NCI-H1092 treated with DMSO at 0.1 percent for 48 hours (cell line): Measurements from ENCODE around the gene VWA3A.
"Not testable (repeated sequence)": the region's sequence is repeated elsewhere in the genome, so short reads cannot be mapped to it uniquely, and the experiment has no call there.

ENCODE experiments used
- DNase-seq: peaks from one replicate; lab custom pipeline; 2025; lab: John Stamatoyannopoulos, UW

VWA3A gene

DNA sequence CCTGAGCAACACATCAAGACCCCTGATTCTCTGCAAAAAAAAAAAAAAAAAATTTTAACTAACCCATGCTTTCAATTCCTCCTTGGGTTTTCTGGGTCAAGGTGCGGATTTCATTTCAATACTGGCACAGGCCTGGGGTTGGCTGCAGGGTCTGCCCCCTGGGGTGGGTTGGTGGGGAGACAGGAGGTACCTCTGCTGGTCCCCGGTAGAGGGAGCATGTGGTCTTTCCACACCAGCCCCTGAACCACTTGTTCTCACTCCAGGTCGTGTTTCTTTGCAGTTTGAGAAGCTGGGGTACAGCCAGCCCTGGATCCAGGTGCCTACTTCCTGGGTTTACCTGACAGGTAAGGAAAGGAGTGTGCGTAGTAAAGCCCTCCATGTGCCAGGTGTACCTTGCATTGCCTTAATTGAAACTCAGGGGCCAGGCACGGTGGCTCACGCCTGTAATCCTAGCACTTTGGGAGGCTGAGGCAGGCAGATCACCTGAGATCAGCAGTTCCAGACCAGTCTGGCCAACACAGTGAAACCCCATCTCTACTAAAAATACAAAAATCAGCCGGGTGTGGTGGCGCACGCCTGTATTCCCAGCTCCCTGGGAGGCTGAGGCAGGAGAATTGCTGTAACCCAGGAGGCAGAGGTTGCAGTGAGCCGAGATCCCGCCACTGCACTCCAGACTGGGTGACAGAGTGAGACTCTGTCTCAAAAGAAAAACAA lies 91.7 kb downstream of the VWA3A start:
- DNase-seq, result no peak

DNA sequence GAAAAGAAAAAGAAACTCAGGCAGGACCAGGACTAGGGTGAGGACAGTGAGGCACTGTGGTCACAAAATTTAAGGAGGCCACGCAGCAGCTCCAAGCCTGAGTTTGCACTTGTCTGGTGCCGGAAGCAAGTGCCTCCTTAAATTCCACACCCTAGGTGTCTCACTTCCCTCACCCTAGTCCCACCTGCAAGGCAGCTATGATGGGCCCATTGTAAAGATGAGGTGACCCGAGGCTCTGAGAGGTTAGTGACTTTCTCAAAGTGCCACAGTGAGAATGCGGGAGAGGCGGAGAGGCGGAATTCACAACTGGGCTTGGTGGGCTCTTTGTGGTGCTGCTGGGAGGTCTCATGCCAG lies 92.3 kb downstream of the VWA3A start:
- DNase-seq, result no peak

DNA sequence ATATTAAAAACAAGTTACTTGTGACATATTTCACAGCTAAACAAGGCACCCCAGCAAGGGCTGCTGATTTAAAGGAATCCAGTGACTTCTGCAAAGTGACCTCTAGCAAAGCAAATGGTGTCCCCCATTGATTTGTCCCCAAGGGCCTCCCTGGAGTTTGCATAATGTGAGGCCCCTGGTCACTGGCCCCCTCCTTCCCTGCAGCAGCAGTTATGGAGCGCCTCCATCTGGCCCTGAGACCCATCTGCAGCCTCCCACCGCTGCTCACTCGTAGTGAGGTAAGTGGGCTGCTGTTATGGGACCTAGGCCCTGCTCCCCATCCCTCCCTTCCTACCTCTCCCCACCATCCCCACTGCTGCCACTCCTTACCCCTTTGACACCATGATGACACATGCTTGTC lies 94.2 kb downstream of the VWA3A start:
- DNase-seq, result no peak

DNA sequence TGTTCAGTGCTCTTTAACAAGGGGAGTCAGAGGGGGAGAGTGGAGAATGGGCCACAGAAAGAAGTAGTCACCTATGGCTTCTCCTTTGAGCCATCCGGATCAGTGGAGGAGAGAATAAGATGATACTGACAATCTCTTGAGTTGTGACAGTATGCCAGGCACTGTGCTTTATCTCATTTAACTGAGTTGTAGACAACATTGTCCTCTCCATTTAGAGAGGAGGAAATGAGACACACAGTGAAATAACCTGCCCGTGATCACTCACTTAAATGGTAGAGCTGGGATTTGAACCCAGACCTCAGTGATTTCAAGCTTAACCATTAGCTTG lies 95.9 kb downstream of the VWA3A start:
- no peak for DNase-seq

DNA sequence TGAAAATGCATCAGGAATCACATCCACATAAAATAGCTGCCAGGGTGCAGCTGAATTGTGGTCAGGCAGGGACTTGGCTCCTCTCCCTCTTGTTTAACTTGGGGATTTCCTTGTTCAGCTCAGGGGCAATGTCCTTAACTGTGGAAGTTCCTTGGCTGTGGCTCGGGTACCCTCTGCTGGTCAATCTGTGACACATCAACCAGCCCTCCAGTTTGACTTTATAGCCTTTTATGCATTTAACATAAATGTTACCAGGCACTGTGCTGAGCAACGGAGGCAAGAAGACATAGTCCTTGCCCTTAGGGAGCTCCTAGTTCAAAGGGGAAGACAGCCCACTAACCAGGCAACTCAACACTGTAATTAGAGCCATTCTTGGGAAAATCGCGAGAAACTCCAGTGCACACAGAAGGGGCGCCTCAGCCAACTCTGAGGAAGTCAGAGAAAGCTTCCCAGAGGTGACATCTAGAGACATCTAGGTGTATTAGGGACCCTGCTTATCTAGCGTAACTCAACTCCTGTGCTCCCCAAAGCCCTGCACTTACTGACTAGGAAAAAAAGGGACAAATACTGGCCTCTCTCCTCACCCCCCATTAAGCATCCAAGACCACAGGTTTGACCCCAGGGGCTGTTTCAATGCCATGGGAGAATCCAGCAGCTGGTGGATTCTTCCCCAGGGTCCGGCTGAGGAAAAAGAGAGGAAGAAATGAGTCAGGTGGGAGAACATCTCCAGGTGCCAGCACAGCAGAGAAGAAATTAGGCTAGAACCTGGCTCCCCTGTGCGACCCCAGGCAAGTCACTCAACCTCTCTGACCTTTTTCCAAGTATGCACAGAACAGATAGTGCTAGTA lies 96.5 kb downstream of the VWA3A start:
- peak; percentile 55 for DNase-seq

DNA sequence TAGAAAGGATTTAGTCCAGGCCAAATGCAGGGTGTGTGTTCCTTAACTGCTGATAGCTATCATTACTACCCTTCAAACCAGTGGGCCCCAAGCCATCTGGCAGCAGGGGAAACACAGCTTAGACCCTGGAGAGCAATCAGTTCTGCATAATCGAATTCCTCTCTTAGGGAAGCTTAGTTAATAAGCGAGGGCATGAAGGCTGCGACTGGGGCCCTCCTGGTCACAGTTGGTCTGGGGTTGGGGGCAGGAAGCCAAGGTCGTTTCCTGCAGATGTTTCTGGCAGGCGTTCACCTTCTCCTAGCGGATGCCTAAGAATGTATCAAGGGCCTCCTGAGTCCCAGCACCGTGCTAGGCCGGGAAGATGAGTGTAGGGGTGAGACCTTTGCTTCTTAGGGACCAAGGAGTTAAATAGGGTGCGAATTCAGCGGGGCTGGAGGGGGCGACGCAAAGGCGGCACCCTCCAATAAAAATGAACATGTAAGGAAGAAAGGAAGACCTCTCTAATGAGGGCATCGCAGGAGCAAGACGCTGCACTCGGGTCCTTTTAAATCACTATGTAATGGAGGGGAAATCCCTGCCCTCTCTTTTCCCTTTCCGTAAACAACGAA lies 97.2 kb downstream of the VWA3A start:
- peak; percentile 29 for DNase-seq

DNA sequence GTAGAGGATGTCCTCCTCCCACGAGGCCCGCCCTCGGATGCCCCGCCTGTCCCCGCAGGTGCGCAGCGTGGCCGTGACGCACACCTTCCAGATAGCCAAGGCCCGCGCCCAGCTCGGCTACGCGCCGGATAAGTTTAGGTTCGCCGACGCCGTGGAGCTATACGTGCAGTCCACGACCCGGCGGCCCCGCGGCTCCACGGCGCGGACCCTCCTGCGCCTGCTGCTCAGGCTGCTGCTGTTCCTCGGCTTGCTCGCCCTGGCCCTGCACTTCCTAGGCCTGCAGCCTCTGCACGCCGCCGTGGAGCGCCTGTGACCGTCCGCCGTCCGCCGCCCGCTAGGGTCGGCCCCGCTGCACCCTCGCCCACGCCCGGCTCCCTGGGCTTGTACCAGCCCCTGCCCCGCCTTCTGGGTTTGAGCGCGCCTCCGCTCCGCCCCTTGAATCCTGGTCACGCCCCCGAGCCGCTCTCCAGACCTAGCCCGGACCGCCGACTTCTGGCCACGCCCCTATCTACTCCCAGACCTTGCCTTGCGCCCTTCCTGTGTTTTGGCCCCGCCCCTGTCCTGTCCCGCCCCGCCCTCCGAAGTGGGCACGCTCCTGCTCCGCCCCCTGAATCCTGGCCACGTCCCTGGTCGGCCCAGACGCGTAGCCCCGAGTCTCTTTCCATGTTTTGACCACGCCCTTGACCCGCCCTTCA lies 97.9 kb downstream of the VWA3A start:
- peak; percentile 100 for DNase-seq

DNA sequence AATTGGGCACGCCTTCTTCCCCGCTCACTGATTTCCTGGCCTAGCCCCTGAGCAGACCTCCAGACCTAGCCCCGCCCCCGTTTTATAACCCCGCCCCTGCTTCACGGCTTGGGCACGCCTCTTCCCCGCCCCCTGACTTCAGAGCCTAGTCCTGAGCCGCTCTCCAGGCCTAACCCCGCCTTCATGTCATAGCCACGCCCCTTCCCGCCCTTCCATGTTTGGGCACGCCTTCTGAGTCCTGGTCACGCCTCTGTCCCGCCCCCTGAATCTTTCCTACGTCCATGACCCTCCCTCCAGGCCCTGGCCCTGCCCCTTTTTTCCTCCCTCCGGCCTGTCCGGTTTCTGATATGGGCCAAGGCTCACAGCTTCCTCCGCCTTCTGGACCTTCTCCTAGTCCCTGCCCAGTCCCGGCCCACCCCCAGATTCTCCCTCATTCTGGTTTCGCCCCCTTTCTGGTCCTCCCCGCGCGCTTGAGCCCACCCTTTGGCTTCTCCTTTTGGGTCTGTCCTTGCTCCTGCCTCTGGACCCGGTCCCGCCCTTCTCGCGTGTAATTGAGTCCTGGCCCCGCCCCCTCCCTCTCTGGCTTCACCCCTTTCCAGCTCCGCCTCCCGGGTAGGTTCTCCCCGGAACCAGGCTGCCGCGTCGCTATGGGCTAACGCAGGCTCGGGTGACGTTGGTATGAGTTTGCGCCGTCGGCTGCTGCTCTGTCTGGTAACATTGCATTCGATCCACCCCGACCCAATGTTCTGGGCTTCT lies 98.6 kb downstream of the VWA3A start:
- peak; percentile 100 for DNase-seq

DNA sequence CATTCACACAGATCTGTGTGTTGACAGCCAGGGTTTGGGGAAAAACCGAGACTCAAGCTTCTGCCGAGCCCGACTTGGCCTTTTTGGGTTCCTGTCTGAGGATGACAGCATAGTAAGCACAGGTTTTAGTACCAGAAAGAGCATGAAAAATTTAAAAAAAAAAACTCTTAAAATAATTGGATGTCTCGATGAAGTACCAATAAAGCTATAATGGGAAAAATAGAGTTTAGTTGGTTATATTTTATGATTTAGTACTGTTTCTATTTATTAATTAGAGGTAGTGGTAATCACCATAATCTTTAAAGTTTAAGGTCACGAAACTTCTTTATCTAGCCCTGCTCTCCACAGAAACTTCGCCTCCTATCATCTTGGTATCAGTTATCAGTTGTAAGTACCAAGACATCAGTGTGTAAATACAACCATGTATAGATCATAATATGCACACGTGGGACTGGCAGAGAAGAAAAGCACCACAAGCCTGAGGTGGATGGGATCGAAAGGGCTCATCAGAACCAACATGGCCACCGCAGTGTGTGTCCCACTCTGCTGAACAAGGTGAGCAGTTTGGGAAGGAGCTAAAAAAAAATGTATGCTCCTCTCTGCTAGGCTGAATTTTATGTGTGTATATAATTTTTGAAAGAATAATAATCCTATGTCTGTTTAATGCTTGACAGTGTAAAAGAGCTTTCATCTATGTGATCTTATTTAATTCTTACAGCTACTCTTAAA lies 99.4 kb downstream of the VWA3A start:
- peak; percentile 35 for DNase-seq

DNA sequence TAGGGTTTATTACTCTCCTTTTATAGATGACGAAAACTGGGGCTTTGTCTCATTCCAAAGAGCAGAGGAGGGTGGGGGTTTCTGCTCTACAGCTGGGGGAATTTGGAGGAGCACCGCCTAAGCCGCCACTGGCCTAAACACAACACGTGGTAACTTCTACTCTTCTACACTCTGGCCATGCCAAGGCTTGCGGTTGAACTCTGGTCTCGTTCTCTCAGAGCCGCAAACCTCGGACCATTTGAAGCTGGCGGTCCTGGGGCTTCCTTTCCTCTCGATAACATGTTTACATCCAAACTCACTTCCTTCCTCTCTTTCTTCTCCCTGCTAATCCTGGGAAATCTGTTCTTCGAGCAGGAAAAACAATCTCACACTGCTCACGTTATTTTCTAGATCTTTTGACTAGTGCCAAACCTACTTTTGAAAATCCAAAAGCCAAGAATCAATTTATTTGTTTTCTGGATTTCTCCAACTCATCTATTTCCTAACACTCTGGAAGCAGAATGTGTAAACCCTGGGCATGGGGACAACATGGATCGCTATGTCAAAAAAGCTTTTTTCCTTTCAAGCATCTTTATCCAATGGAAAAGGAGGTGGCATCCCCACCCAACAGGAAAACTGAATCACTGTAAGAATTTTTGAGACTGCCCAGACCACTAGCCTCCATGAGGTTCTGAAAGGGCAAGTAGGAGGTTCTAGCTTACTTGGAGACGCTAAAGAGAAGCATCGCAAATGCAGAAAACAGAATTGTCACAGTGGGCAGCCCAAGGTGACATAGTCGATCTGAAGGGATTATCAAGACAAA lies 100.1 kb downstream of the VWA3A start:
- peak; percentile 35 for DNase-seq

DNA sequence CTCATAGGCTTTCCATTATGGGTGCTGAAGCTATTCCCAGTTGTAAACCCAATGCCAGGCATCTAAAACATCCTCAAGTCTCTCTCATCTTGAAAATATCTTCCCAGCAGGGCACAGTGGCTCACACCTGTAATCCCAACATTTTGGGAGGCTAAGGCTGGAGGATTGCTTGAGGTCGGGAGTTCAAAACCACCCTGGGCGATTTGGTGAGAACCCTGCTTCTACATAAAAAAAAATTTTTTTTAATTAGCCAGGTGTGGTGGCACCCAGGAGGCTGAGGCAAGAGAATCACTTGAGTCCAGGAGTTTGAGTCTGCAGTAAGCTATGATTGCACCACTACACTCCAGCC lies 100.7 kb downstream of the VWA3A start:
- no peak for DNase-seq

DNA sequence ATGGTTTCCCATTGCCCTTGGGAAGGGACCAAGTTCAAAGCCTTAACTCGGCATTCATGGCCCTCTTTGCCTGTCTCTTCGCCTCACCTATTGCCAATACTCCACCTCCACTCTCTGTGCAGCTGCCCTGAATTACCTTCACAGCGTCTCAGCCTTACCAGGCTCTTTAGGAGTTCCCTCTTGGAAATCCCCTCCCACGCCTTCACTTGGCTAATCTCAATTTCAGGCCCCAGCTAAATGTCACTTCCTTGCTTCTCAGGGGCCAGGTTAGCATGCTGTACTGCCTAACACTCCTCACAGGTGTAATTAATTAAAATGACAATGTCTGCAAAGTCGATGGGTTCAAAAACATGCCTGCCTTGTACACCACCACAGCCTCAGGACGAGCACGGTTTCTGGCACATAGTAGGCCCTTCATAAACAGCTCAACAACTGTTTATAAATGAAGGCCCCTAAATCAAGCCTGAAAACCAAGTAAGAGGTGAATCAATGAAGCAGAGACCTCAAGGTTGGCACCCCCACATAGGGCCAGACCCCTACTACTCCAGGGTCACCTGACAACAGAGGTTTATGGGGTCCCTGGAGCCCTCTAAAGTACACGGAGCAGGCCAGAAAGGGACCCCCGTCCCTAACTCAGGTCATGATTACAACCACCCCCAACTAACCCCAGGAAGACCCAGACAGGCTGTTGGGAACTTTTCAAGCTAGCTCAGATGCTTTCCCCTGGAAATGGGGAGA lies 102.5 kb downstream of the VWA3A start:
- no peak for DNase-seq

DNA sequence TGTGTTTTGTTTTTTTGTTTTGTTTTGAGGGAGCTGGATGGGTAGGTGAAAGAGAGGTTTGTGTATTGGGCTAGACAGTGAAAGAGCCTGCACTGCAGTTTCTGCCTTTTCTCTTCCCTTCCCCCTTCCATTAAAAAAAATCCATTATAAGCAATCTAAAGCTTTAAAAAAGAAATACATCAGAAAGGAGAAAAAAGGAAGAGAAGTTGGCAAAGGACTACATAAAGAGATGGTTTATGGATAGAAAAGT lies 103.0 kb downstream of the VWA3A start:
- DNase-seq, result no peak

DNA sequence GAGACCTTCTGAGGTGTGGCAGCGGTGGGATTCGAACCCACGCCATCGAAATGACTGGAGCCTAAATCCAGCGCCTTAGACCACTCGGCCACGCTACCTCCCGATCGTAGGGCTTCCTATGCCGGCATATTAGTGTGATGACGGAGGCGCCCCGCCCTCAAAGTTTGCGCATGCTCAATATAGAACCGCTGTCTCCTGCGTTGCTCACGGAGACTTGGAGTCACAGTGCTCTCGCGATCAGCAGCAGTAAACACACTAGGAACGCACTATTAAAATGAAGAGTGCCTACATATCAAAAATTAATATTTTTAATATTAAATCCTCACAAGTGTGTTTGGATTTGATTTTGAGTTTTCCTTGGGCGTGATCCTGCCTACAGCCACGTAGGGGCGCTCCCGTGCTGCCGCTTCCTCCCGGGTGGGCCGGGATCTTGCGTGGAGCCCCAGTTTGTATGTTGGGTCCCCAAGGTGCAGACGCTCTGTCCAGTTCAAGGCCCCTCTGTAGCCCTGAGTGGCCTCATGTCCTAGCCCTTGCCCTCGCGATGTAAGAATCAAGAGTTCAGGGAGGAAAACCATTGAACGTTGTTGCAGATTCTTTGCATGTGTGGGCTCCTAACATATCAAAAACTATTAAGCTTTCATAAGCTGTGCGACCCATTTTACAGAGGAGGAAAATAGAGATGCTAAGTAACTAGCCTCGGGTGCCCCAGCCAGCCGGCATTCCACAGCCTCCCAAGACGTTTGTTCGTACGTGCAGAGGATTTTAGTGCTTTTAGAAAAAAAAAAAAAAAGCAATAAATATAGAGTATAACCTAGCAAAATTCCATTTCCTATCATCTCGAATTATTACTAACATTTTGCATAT lies 103.6 kb downstream of the VWA3A start:
- peak; percentile 94 for DNase-seq

DNA sequence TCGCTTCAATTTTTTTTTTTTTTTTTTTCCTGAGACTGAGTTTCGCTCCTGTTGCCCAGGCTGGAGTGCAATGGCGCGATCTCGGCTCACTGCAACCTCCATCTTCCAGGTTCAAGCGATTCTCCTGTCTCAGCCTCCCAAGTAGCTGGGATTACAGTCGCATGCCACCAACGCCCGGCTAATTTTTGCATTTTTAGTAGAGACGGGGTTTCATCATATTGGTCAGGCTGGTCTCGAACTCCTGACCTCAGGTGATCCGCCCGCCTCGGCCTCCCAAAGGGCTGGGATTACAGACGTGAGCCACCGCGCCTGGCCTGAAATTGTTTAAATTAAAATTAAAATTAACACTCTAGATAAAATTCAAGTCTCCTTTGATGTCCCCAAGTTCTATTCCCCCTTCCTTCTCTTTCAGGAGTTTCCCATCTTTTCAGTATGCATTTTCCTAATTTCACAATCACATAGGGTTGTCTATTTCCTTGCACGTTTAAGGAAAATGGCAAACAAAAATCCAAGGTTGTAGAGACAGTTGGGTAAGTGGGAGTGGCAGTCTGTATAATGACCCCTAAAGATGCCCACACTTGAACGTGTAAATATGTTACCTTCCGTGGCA lies 104.3 kb downstream of the VWA3A start:
- DNase-seq, result not testable (repeated sequence)

DNA sequence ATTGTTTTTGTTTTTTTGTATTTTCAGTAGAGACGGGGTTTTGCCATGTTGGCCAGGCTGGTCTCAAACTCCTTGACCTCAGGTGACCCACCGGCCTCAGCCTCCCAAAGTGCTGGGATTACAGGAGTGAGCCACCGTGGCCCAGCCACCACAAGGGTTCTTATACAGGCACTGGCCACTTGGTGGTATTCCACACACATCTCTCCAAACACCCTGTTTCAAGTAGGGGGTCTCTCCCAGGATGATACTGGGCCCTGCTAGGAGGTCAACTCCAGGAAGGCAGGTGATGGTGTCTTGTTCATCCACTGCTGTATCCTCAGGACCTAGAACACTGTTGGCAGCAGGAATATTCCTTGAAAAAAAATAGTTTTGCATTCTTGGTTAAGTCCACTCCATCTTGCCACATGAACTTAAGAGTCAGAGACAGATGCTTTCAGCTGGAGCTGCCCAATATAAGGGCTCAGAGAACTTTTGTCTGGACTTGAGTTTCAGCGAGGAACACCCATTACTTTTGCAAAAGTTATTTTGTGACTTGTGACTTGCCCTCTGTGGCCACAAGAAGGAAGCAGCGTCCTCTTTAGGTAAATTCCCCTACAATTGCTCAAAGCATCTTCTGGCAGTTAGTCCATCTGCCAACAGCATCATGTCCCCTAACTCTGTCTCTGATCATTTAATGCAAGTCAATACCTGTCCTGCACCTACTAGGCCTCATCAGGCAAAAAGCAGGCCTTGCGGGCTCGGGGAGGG lies 106.4 kb downstream of the VWA3A start:
- no peak for DNase-seq

DNA sequence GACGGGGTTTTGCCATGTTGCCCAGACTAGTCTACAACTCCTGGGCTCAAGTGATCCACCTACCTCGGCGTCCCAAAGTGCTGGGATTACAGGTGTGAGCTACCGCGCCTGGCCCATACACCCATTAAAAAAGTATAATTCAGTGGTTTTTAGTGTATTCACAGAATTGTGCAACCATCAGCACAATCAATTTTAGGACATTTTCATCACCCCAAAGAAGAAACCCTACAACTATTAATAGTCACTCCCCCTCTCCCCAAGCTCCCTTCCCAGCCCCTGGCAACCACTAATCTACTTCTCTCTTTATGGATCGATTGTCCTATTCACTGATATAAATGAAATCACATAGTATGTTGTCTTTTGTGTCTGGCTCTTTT lies 109.9 kb downstream of the VWA3A start:
- no peak for DNase-seq

DNA sequence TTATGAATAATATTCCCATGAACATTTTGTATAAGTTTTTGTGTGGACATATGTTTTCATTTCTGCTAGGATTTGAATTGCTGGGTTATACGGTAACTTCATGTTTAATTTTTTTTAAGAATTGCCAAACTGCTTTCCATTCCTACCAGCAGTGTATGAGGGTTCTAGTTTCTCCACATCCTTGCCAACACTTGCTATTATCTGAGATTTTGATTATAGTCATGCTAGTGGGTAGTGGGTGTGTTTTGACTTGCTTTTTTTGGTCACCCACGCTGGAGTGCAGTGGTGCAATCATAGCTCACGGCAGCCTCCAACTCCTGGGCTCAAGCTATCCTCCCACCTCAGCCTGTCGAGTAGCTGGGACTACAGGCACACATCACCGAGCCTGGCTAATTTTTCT lies 110.8 kb downstream of the VWA3A start:
- DNase-seq, result no peak
